HepG2 (cell line): ENCODE data around the gene DISP1. TPM values are rescaled to one million over a fixed set of nuclear protein-coding genes. Genes with fewer than 3 reads are reported as not detected.

ENCODE experiments used
- BRD4 ChIP-seq: sonication (generic); formaldehyde crosslinking; IDR thresholded peaks from 2 replicates; pipeline ENCODE4 v1.4.0; 2020; ENCODE audit warnings: missing genetic modification reagents
- IKZF4 ChIP-seq: sonication (generic); formaldehyde crosslinking; IDR thresholded peaks from 2 replicates; pipeline ENCODE4 v1.5.1; 2020; ENCODE audit warnings: borderline replicate concordance, mild to moderate bottlenecking, low read depth, missing genetic modification reagents; ENCODE audit errors: not compliant biosample characterization
- JDP2 ChIP-seq: sonication (generic); formaldehyde crosslinking; IDR thresholded peaks from 2 replicates; pipeline ENCODE4 v1.8.1; 2022; ENCODE audit warnings: missing genetic modification reagents, borderline replicate concordance
- KDM4B ChIP-seq: sonication (generic); formaldehyde crosslinking; IDR thresholded peaks from 2 replicates; pipeline ENCODE4 v1.4.0; 2020; ENCODE audit warnings: missing genetic modification reagents
- MAFG ChIP-seq: sonication (generic); formaldehyde crosslinking; IDR thresholded peaks from 2 replicates; pipeline ENCODE4 v1.5.1; 2020; ENCODE audit warnings: mild to moderate bottlenecking, missing genetic modification reagents
- RERE ChIP-seq: IDR thresholded peaks from 2 replicates; pipeline ENCODE4 v1.6.1; 2016; ENCODE audit warnings: low read depth, missing genetic modification reagents, missing compliant biosample characterization
- SATB2 ChIP-seq: sonication (generic); formaldehyde crosslinking; IDR thresholded peaks from 2 replicates; pipeline ENCODE4 v1.5.0; 2020; ENCODE audit warnings: missing genetic modification reagents
- SNAPC2 ChIP-seq: sonication (generic); formaldehyde crosslinking; IDR thresholded peaks from 2 replicates; pipeline ENCODE4 v1.8.1; 2022; ENCODE audit warnings: mild to moderate bottlenecking, missing genetic modification reagents
- ZNF263 ChIP-seq: sonication (generic); formaldehyde crosslinking; IDR thresholded peaks from 2 replicates; pipeline ENCODE4 v1.4.0; 2020; ENCODE audit warnings: missing genetic modification reagents
- ZNF281 ChIP-seq: sonication (generic); formaldehyde crosslinking; IDR thresholded peaks from 2 replicates; pipeline ENCODE4 v1.4.0; 2020; ENCODE audit warnings: missing genetic modification reagents, borderline replicate concordance
- ZNF282 ChIP-seq: fragments of 450-650 bp; IDR thresholded peaks from 2 replicates; pipeline ENCODE4 v1.6.1; 2018; ENCODE audit not compliant: partially characterized antibody
- ZNF329 ChIP-seq: sonication (generic); formaldehyde crosslinking; IDR thresholded peaks from 2 replicates; pipeline ENCODE4 v1.9.0; 2021; ENCODE audit warnings: low read depth, mild to moderate bottlenecking, missing genetic modification reagents
- ZNF670 ChIP-seq: sonication (generic); formaldehyde crosslinking; IDR thresholded peaks from 2 replicates; pipeline ENCODE4 v1.8.0; 2022; ENCODE audit warnings: mild to moderate bottlenecking, missing genetic modification reagents, borderline replicate concordance
- polyA plus RNA-seq, 8 experiments: library from polyadenylated mRNA; depleted of rRNA in 3 of 8; stranded (reverse) in 7 of 8; unstranded in 1 of 8; fragments of >200 nt; fragmentation: Illumina TruSeq in 4 of 8; extraction: Trizol in 4 of 8; gene quantifications; 2 replicates each; pipeline versions ENCODE4 v1.2.1 to v1.2.3, GENCODE V29; 2011 to 2016; ENCODE audit warnings: low read depth in 4 of 8, missing spikeins in 1 of 8, mixed read lengths in 1 of 8; ENCODE audit not compliant: insufficient read depth in 1 of 8
- total RNA-seq, 5 experiments: library from RNA; depleted of rRNA; stranded (reverse); fragments of >200 nt; fragmentation: Illumina TruSeq; extraction: Trizol; gene quantifications; 2 replicates each; pipeline ENCODE4 v1.2.3, GENCODE V29; 2016; ENCODE audit warnings: low read depth in 1 of 5
- TF ChIP-seq, protein P1 (sequence below), 2 experiments: sonication (generic) in 1 of 2; formaldehyde crosslinking in 1 of 2; IDR thresholded peaks; 2 replicates each; pipeline versions ENCODE4 v1.6.1 to v1.9.0; 2014 to 2022; ENCODE audit warnings: antibody characterized with exemption in 1 of 2, borderline replicate concordance in 1 of 2, inconsistent platforms in 1 of 2, low read depth in 1 of 2, missing genetic modification reagents in 1 of 2

Gene DISP1
- total and polyA plus RNA-seq, 2 of the 13 experiments (the other 11 are each of a cell fraction or from before 2014, with no cell fraction given): 1.9 to 2.0 TPM

DNA sequence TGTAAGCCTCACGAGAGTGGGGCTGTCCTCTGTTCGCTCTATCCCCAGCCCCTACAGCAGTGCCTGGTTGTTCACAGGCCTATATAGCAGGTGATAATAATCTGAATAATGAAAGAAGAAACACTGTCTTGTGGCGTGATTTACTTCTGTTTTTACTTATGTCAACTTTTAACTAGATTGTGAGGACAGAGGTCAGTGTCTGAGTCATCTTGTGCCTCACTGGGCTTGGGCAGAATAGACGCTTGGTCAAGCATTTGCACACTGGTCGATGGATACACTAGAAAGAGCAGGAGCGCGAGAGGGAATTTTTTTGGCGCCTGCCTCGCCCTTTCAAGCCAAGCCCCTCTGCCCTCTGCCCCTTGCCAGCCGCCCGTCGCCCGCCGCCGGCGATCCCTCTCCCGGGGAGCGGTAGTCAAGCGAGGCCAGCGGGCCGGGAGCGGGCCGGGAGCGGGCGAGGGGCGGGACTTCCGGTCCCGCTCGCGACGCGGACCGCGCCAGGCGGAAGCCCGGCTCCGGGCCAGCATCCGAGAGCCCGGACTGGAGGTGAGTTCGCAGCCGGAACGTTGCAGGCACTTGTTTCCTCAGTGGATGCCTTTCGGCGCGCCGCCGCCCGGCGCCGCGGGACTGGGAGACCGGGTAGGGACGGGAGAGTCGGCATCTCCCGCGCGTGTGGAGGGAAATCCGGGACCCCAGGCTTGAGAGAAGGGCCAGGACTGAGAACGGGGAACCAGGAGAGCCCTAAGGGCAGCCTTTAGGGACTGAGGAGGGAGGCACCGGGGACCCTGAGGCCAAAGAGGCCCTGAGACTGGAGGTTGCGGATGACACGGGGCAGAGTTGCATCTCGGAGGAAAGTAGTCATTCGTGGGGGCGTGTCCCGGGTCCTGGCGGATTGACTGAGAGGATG lies at the start of gene DISP1 (continued):
- TF ChIP-seq, protein P1, sequence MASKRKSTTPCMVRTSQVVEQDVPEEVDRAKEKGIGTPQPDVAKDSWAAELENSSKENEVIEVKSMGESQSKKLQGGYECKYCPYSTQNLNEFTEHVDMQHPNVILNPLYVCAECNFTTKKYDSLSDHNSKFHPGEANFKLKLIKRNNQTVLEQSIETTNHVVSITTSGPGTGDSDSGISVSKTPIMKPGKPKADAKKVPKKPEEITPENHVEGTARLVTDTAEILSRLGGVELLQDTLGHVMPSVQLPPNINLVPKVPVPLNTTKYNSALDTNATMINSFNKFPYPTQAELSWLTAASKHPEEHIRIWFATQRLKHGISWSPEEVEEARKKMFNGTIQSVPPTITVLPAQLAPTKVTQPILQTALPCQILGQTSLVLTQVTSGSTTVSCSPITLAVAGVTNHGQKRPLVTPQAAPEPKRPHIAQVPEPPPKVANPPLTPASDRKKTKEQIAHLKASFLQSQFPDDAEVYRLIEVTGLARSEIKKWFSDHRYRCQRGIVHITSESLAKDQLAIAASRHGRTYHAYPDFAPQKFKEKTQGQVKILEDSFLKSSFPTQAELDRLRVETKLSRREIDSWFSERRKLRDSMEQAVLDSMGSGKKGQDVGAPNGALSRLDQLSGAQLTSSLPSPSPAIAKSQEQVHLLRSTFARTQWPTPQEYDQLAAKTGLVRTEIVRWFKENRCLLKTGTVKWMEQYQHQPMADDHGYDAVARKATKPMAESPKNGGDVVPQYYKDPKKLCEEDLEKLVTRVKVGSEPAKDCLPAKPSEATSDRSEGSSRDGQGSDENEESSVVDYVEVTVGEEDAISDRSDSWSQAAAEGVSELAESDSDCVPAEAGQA (IDR thresholded peaks at IDR 0.05; ENCODE audit: low read depth): 0 out of 2 replicates have a peak, but pooled peaks have one; percentile 47
- TF ChIP-seq, protein P1 (CRISPR knock-in tag; IDR thresholded peaks at IDR 0.05; ENCODE audit: borderline replicate concordance): no peak
- TF ChIP-seq ZNF281 (CRISPR knock-in tag): no peak
- no peak for TF ChIP-seq JDP2
- no peak for TF ChIP-seq ZNF670 (CRISPR knock-in tag)
- no peak for TF ChIP-seq ZNF282
- TF ChIP-seq ZNF329 (CRISPR knock-in tag): no peak
- TF ChIP-seq MAFG: no peak
- no peak for TF ChIP-seq ZNF263 (CRISPR knock-in tag)
- no peak for TF ChIP-seq RERE
- TF ChIP-seq BRD4 (CRISPR knock-in tag): no peak; the same call in 1 of the 2 replicates
- TF ChIP-seq SATB2 (CRISPR knock-in tag): no peak
- TF ChIP-seq IKZF4 (CRISPR knock-in tag): no peak
- TF ChIP-seq SNAPC2 (CRISPR knock-in tag): no peak
- TF ChIP-seq KDM4B (CRISPR knock-in tag): no peak
